ENCODE measurements around the gene TACR1.

- no peak for TF ChIP-seq CTCF (conservative IDR thresholded peaks at IDR 0.05; ENCODE audit: low read depth in 2 of 2)
- no peak for TF ChIP-seq EZH2 (IDR thresholded peaks at IDR 0.05; ENCODE audit: low read depth, unreplicated experiment)
- TF ChIP-seq CREB1 (CRISPR knock-in tag; IDR thresholded peaks at IDR 0.05; ENCODE audit: low read depth) = no peak
- no peak for TF ChIP-seq REST (IDR thresholded peaks at IDR 0.05; ENCODE audit: unreplicated experiment)
- no peak for TF ChIP-seq POLR2AphosphoS5 (IDR thresholded peaks at IDR 0.05; ENCODE audit: low read depth)
- TF ChIP-seq NANOG (IDR thresholded peaks at IDR 0.05; ENCODE audit: borderline replicate concordance) = no peak
- TF ChIP-seq EZH2phosphoT487 (IDR thresholded peaks at IDR 0.05; ENCODE audit: unreplicated experiment) = no peak
- TF ChIP-seq ZNF331 (CRISPR knock-in tag; IDR thresholded peaks at IDR 0.05; ENCODE audit: low read depth) = no peak
- TF ChIP-seq JUNB (IDR thresholded peaks at IDR 0.05; ENCODE audit: unreplicated experiment) = no peak
- TF ChIP-seq ETS1 (IDR thresholded peaks at IDR 0.05) = no peak
- no peak for TF ChIP-seq ZNF114 (CRISPR knock-in tag; IDR thresholded peaks at IDR 0.05)
- no peak for TF ChIP-seq ZNF462 (CRISPR knock-in tag; IDR thresholded peaks at IDR 0.05)
- no peak for TF ChIP-seq STAT1 (IDR thresholded peaks at IDR 0.05; ENCODE audit: unreplicated experiment)
These were observed 23.2 kb upstream of the TACR1 start for GRCh38 chr2:75222527-75222926.

Measured in GM23338 (cell line).